Neural cell (in vitro differentiated cells): ENCODE data around the gene TENM3. TPM values are rescaled to one million over a fixed set of nuclear protein-coding genes. Genes with fewer than 3 reads are reported as not detected.

ENCODE experiments used
- H2AFZ ChIP-seq: fragments of 200-600, 300-800 bp; sonication (generic), shearing (Covaris generic); 2 replicates; pipeline ENCODE4 v1.6.0; 2014; ENCODE audit warnings: low read depth, mild to moderate bottlenecking, antibody characterized with exemption, low read length, moderate library complexity
- H3F3A ChIP-seq: fragments of 200-600 bp; shearing (Covaris generic); 2 replicates; pipeline ENCODE4 v1.6.1; 2016; ENCODE audit warnings: mild to moderate bottlenecking, moderate library complexity, mixed read lengths, antibody characterized with exemption, low read length; ENCODE audit not compliant: insufficient read depth, poor library complexity, severe bottlenecking
- H3K27ac ChIP-seq: fragments of 200-600, 300-800 bp; sonication (generic), shearing (Covaris generic); 2 replicates; pipeline ENCODE4 v1.5.1; 2014; ENCODE audit warnings: mild to moderate bottlenecking, low read length, moderate library complexity
- H3K27me3 ChIP-seq: fragments of 300-800, 200-600 bp; sonication (generic), shearing (Covaris generic); 2 replicates; pipeline ENCODE4 v1.6.0; 2014; ENCODE audit warnings: mild to moderate bottlenecking, low read depth, low read length, moderate library complexity; ENCODE audit not compliant: insufficient read depth
- H3K36me3 ChIP-seq: fragments of 300-800, 200-600 bp; sonication (generic), shearing (Covaris generic); 2 replicates; pipeline ENCODE4 v1.5.1; 2014; ENCODE audit warnings: mild to moderate bottlenecking, antibody characterized with exemption, low read length, moderate library complexity; ENCODE audit not compliant: insufficient read depth
- H3K4me2 ChIP-seq: fragments of 300-800, 200-600 bp; sonication (generic), shearing (Covaris generic); 2 replicates; pipeline ENCODE4 v1.6.0; 2014; ENCODE audit warnings: mild to moderate bottlenecking, low read length
- H3K4me3 ChIP-seq: fragments of 300-800, 200-600 bp; sonication (generic), shearing (Covaris generic); 2 replicates; pipeline ENCODE4 v1.5.1; 2014; ENCODE audit warnings: mild to moderate bottlenecking, low read length, moderate library complexity
- H3K79me2 ChIP-seq: fragments of 200-600 bp; shearing (Covaris generic); replicated peaks from 2 replicates; pipeline ENCODE4 v1.6.0; 2014; ENCODE audit warnings: mild to moderate bottlenecking, low read length, moderate library complexity; ENCODE audit not compliant: insufficient read depth
- H3K9ac ChIP-seq: fragments of 300-800, 200-600 bp; sonication (generic), shearing (Covaris generic); 2 replicates; pipeline ENCODE4 v1.6.1; 2016; ENCODE audit warnings: mild to moderate bottlenecking, low read length, mixed read lengths
- H3K9me2 ChIP-seq: fragments of 200-600 bp; shearing (Covaris generic); 2 replicates; pipeline ENCODE4 v1.6.1; 2016; ENCODE audit warnings: mild to moderate bottlenecking, low read length, mixed read lengths; ENCODE audit not compliant: insufficient read depth
- H3K9me3 ChIP-seq: fragments of 200-600, 300-800 bp; sonication (generic), shearing (Covaris generic); 2 replicates; pipeline ENCODE4 v1.6.1; 2016; ENCODE audit warnings: mild to moderate bottlenecking, mixed run types, low read length, moderate library complexity, mixed read lengths
- H4K20me1 ChIP-seq: fragments of 200-600 bp; shearing (Covaris generic); 2 replicates; pipeline ENCODE4 v1.6.1; 2016; ENCODE audit warnings: mild to moderate bottlenecking, mixed run types; ENCODE audit not compliant: insufficient read depth
- CTCF ChIP-seq: fragments of 450-650 bp; IDR thresholded peaks from 2 replicates; pipeline ENCODE4 v1.5.1; 2014; ENCODE audit warnings: antibody characterized with exemption, mild to moderate bottlenecking, moderate library complexity; ENCODE audit not compliant: poor library complexity, severe bottlenecking
- EP300 ChIP-seq: fragments of 450-650 bp; conservative IDR thresholded peaks from 2 replicates; pipeline ENCODE4 v1.6.1; 2014; ENCODE audit warnings: antibody characterized with exemption, mild to moderate bottlenecking, moderate library complexity; ENCODE audit not compliant: poor library complexity, severe bottlenecking
- EZH2 ChIP-seq: fragments of 200-600, 300-800 bp; shearing (Covaris generic), sonication (generic); IDR thresholded peaks from 2 replicates; pipeline ENCODE4 v1.6.1; 2014; ENCODE audit warnings: antibody characterized with exemption, low read length, borderline replicate concordance, mild to moderate bottlenecking; ENCODE audit not compliant: insufficient read depth, poor library complexity, severe bottlenecking
- MXI1 ChIP-seq: fragments of 450-650 bp; conservative IDR thresholded peaks from 2 replicates; pipeline ENCODE4 v1.6.1; 2014; ENCODE audit warnings: antibody characterized with exemption, mild to moderate bottlenecking; ENCODE audit not compliant: poor library complexity, severe bottlenecking
- POLR2AphosphoS5 ChIP-seq: IDR thresholded peaks from 2 replicates; pipeline ENCODE4 v1.6.1; 2012
- RAD21 ChIP-seq: fragments of 450-650 bp; conservative IDR thresholded peaks from 2 replicates; pipeline ENCODE4 v1.6.1; 2014; ENCODE audit warnings: antibody characterized with exemption, mild to moderate bottlenecking, moderate library complexity
- REST ChIP-seq: IDR thresholded peaks from 2 replicates; pipeline ENCODE4 v1.6.1; 2012; ENCODE audit warnings: borderline replicate concordance
- SMC3 ChIP-seq: fragments of 450-650 bp; conservative IDR thresholded peaks from 2 replicates; pipeline ENCODE4 v1.6.1; 2014; ENCODE audit warnings: antibody characterized with exemption, mild to moderate bottlenecking, moderate library complexity; ENCODE audit not compliant: poor library complexity
- TAF1 ChIP-seq: IDR thresholded peaks from 2 replicates; pipeline ENCODE4 v1.6.1; 2012; ENCODE audit warnings: low read depth
- polyA plus RNA-seq: library from polyadenylated mRNA; depleted of rRNA; stranded (reverse); fragments of >200 nt; gene quantifications from 2 replicates; pipeline ENCODE4 v1.2.3, GENCODE V29; 2014

TENM3 gene
- polyA plus RNA-seq, 1 donor from 2014 or later, result 7.3 TPM

GRCh38 chr4:182628544-182628943 lies 385.3 kb downstream of the TENM3 start:
- Histone ChIP-seq H3K9ac (no peak overlapping the region), H3K27me3 (no peaks in the 10 kb centered on the region), H3F3A (no peaks in the 10 kb centered on the region), H3K4me3 (no peak overlapping the region), H3K36me3 (no peaks in the 10 kb centered on the region), H3K79me2 (no peaks in the 10 kb centered on the region), H3K9me2 (no peaks in the 10 kb centered on the region), H3K27ac (no peak overlapping the region), H3K9me3 (no peaks in the 10 kb centered on the region), H2AFZ (no peak overlapping the region), H4K20me1 (no peaks in the 10 kb centered on the region), H3K4me2 (no peak overlapping the region)
- TF ChIP-seq RAD21 (no peak), CTCF (no peak), MXI1 (no peak), SMC3 (no peak)

- no peak overlapping the region for H2AFZ ChIP-seq
- H3K9me3 ChIP-seq, result no peaks in the 10 kb centered on the region
- H3K9me2 ChIP-seq, result no peaks in the 10 kb centered on the region
- no peak overlapping the region for H3K27ac ChIP-seq
- no peak overlapping the region for H3K9ac ChIP-seq
- H4K20me1 ChIP-seq, result no peaks in the 10 kb centered on the region
- no peaks in the 10 kb centered on the region for H3K36me3 ChIP-seq
- H3K27me3 ChIP-seq, result no peaks in the 10 kb centered on the region
- no peak overlapping the region for H3K4me2 ChIP-seq
- H3K79me2 ChIP-seq, result no peaks in the 10 kb centered on the region
- no peaks in the 10 kb centered on the region for H3F3A ChIP-seq
- TF ChIP-seq CTCF, result no peak
- TF ChIP-seq POLR2AphosphoS5, result no peak
- TF ChIP-seq RAD21, result no peak
- TF ChIP-seq SMC3, result no peak
- no peak for TF ChIP-seq EP300
- no peak for TF ChIP-seq EZH2
- H3K4me3 ChIP-seq, result no peak overlapping the region
These were observed 385.9 kb downstream of the TENM3 start for GRCh38 chr4:182629096-182629495.

- Histone ChIP-seq H3K9ac (no peak overlapping the region), H3K4me3 (no peak overlapping the region), H3K27ac (no peak overlapping the region), H3K27me3 (no peaks in the 10 kb centered on the region), H3K36me3 (no peaks in the 10 kb centered on the region), H4K20me1 (no peaks in the 10 kb centered on the region), H3F3A (no peaks in the 10 kb centered on the region), H3K9me3 (no peaks in the 10 kb centered on the region), H2AFZ (no peak overlapping the region), H3K9me2 (no peaks in the 10 kb centered on the region), H3K4me2 (no peak overlapping the region), H3K79me2 (no peaks in the 10 kb centered on the region)
- TF ChIP-seq RAD21 (no peak), MXI1 (no peak), TAF1 (no peak), SMC3 (no peak), REST (no peak), EZH2 (no peak), POLR2AphosphoS5 (no peak), EP300 (no peak), CTCF (no peak)
These were observed 397.3 kb downstream of the TENM3 start for GRCh38 chr4:182640491-182640890.
